ENCODE measurements around the gene ANG.
A peak's percentile ranks its signal among the peaks of the same experiment; 100 is the strongest.

The ANG gene

GRCh38 chr14:20655851-20656250, 32.7 kb upstream of the ANG start:
- no peak overlapping the region for H3K27ac ChIP-seq (ENCODE audit: low read depth, low read length, poor library complexity, severe bottlenecking)
- no peak overlapping the region for H3K9ac ChIP-seq (ENCODE audit: low read length)
- no peak overlapping the region for H3K4me3 ChIP-seq (ENCODE audit: low read depth, low read length, poor library complexity, severe bottlenecking)
- H3K36me3 ChIP-seq (ENCODE audit: insufficient read depth, low read length) = no peaks in the 10 kb centered on the region
- no peak overlapping the region for H2AFZ ChIP-seq (ENCODE audit: low read length)
- H3K79me2 ChIP-seq (ENCODE audit: insufficient read depth, low read length) = no peaks in the 10 kb centered on the region
- TF ChIP-seq CTCF (IDR thresholded peaks at IDR 0.05; ENCODE audit: low read length) (no peak), EZH2 (IDR thresholded peaks at IDR 0.05; ENCODE audit: borderline replicate concordance, low read length) (no peak)
- no peaks in the 10 kb centered on the region for H3K9me2 ChIP-seq (ENCODE audit: low read depth, low read length)
- no peaks in the 10 kb centered on the region for H4K20me1 ChIP-seq (ENCODE audit: insufficient read depth, low read length)
- no peaks in the 10 kb centered on the region for H3K4me1 ChIP-seq (ENCODE audit: insufficient read depth, low read length, severe bottlenecking)
- no peak overlapping the region for H3K4me2 ChIP-seq (ENCODE audit: low read length)
- no peaks in the 10 kb centered on the region for H3K9me3 ChIP-seq (ENCODE audit: low read length)
- H3K27me3 ChIP-seq (ENCODE audit: insufficient read depth, low read length) = no peaks in the 10 kb centered on the region
- no peaks in the 10 kb centered on the region for H3F3A ChIP-seq (ENCODE audit: insufficient read depth, low read length)

- no peaks in the 10 kb centered on the region for H3K9me2 ChIP-seq (ENCODE audit: low read depth, low read length)
- no peak overlapping the region for H2AFZ ChIP-seq (ENCODE audit: low read length)
- no peak for TF ChIP-seq CTCF (IDR thresholded peaks at IDR 0.05; ENCODE audit: low read length)
- TF ChIP-seq EZH2 (IDR thresholded peaks at IDR 0.05; ENCODE audit: borderline replicate concordance, low read length) = no peak
- H3K4me2 ChIP-seq (ENCODE audit: low read length) = no peak overlapping the region
- no peak overlapping the region for H3K4me3 ChIP-seq (ENCODE audit: low read depth, low read length, poor library complexity, severe bottlenecking)
- H3K27ac ChIP-seq (ENCODE audit: low read depth, low read length, poor library complexity, severe bottlenecking) = no peak overlapping the region
- no peaks in the 10 kb centered on the region for H3K9me3 ChIP-seq (ENCODE audit: low read length)
- H3F3A ChIP-seq (ENCODE audit: insufficient read depth, low read length) = no peaks in the 10 kb centered on the region
- H4K20me1 ChIP-seq (ENCODE audit: insufficient read depth, low read length) = no peaks in the 10 kb centered on the region
- no peaks in the 10 kb centered on the region for H3K27me3 ChIP-seq (ENCODE audit: insufficient read depth, low read length)
- no peaks in the 10 kb centered on the region for H3K4me1 ChIP-seq (ENCODE audit: insufficient read depth, low read length, severe bottlenecking)
- no peaks in the 10 kb centered on the region for H3K79me2 ChIP-seq (ENCODE audit: insufficient read depth, low read length)
- H3K9ac ChIP-seq (ENCODE audit: low read length) = no peak overlapping the region
- H3K36me3 ChIP-seq (ENCODE audit: insufficient read depth, low read length) = no peaks in the 10 kb centered on the region
Observed at GRCh38 chr14:20656274-20656673, 32.3 kb upstream of the ANG start.

- H3K27me3 ChIP-seq (ENCODE audit: insufficient read depth, low read length) = no peaks in the 10 kb centered on the region
- no peak overlapping the region for H3K4me2 ChIP-seq (ENCODE audit: low read length)
- no peak overlapping the region for H3K27ac ChIP-seq (ENCODE audit: low read depth, low read length, poor library complexity, severe bottlenecking)
- H3K79me2 ChIP-seq (ENCODE audit: insufficient read depth, low read length) = no peaks in the 10 kb centered on the region
- H3K36me3 ChIP-seq (ENCODE audit: insufficient read depth, low read length) = no peaks in the 10 kb centered on the region
- no peak overlapping the region for H3K9ac ChIP-seq (ENCODE audit: low read length)
- no peaks in the 10 kb centered on the region for H3F3A ChIP-seq (ENCODE audit: insufficient read depth, low read length)
- no peak for TF ChIP-seq EZH2 (IDR thresholded peaks at IDR 0.05; ENCODE audit: borderline replicate concordance, low read length)
- TF ChIP-seq CTCF (IDR thresholded peaks at IDR 0.05; ENCODE audit: low read length) = peak; percentile 32; the same call in 1 of the 2 replicates
- H2AFZ ChIP-seq (ENCODE audit: low read length) = no peak overlapping the region
- H3K4me3 ChIP-seq (ENCODE audit: low read depth, low read length, poor library complexity, severe bottlenecking) = no peak overlapping the region
- H3K9me2 ChIP-seq (ENCODE audit: low read depth, low read length) = no peaks in the 10 kb centered on the region
- no peaks in the 10 kb centered on the region for H4K20me1 ChIP-seq (ENCODE audit: insufficient read depth, low read length)
- H3K9me3 ChIP-seq (ENCODE audit: low read length) = no peaks in the 10 kb centered on the region
- no peaks in the 10 kb centered on the region for H3K4me1 ChIP-seq (ENCODE audit: insufficient read depth, low read length, severe bottlenecking)
Observed at GRCh38 chr14:20657216-20658211, 31.1 kb upstream of the ANG start.
